GM19467 (cell line): ENCODE measurements around the gene ZSCAN23.
"Not testable (repeated sequence)": the region's sequence is repeated elsewhere in the genome, so short reads cannot be mapped to it uniquely, and the experiment has no call there.

Experiments used
- ATAC-seq: cut with Tn5 transposase; IDR thresholded peaks from one replicate; pipeline ENCODE4 v1.9.1; 2021; ENCODE audit warnings: mild to moderate bottlenecking, moderate library complexity; ENCODE audit not compliant: unreplicated experiment

Gene ZSCAN23

DNA sequence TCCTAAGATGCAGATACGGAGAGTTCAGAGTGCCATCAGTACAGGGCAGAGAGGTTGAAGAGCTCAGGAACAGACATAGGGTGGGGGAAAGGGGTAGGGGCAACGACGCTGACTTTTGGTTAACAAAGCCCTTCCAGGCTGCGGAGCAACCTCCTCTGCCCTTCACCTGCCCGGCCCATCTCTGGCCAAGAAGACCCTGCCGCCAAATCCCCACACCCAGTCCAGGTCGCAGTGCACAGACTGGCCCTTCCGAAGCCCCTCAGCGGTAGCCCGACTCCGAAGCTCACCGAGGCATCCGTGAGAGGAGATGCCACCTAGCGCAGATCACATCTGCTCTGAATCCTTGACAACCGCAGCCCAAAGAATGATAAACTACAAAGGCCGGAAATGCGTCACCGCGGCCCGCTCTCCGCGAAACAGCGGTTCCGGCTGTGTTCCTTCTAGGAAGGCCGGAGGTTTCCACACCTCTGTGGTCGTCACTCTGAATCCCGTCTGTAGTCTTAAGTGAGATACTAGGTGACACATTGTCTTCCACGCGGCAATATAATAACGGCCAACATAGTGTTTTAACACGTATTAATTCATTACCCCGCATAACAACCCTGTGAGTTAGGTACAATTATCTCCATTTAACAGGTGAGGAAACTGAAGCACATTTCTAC lies at the start of gene ZSCAN23:
Gene ZSCAN23 (minus strand): TSS at position 380 of the 662 bp plus-strand sequence. CDS start 7,225 bp downstream, outside the sequence.
- ATAC-seq: peak; percentile 90

DNA sequence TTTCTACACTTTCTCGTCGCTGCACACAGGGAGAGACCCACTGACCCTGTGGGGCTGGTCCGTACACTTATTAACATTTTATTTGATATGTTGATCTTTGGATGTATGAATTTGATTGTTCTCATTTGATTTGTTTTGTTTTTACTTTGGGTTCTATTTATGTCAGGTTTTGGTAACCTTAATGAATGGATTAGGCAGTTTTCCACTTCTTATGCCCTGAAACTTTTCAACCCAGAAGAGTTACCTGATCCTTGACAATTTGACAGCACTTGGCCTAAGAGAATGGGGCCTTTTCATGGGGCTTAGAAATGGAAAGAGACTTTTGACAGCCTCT lies 48.7 kb upstream of the ZSCAN23 start:
- no peak for ATAC-seq

DNA sequence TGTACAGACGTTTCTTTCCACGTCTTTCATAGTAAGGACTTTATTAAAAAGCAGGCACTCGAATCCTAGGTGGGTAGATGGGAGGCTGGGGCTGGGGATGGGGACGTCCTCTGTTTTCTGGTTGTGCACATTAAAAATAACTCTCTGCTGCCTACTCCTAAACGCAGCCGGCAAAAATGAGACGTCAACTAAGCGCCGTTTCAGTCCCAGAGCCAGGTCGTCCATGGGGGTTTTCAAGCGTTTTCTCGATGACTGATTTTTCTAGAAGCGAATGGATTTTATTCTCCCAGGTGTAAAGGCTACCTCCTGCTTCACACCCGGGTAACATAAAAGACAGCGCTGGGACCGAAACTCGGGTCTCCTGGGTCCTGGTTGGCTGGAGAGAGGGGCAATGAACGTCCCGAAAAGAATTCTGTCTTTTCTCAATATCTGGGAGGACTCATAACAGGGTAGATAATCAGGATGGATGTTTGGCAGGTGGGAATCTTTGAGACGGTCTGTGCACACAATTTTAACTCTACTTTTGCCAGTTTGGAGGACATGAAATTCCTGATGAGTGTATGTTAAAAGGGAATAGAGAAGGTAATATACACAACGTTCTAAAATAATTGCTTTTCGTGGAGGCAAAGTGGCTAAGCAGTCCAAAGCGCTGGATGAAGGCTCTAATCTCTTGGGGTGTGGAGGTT lies 47.1 kb upstream of the ZSCAN23 start:
- ATAC-seq: no peak

DNA sequence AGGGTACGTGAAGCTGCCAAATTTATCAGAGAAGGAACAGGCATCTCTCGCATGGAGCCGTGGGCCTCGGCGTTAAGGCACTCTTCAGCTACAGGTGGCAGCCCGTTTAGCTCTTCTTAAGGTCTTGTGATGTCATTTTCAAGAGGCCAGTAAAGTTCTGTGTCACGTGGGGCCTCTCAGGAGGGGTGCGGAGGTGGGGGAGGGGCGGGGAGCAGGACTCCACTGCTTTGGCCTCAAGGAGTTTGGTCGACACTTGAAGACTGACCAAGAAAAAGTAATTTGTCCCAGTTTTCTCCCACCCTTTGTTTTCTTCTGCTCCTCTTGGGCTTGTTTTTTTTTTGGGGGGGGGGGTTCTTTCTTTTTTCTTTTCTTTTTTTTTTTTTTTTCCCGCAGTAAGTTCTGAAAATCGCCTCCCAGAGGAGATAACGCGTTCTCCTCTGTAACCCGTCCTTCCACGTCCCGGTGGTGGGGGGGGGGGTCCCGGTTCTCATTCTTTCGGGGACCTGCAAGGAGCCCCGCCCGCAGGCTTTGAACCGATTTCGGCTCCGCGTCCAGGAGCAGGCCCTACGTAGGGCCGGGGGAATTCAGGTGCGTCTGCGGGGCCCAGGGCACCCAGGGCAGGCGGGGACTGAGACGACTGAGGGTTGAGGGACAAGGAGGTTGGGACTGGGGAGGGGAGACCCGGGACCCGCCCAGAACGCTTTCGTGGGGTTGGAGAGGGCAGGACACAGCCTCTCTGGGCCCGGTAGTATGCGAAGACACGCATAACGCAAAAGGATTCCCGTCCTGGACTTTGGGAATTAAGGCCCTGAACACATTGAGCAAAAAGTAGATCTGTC lies 46.3 kb upstream of the ZSCAN23 start:
- ATAC-seq: no peak

DNA sequence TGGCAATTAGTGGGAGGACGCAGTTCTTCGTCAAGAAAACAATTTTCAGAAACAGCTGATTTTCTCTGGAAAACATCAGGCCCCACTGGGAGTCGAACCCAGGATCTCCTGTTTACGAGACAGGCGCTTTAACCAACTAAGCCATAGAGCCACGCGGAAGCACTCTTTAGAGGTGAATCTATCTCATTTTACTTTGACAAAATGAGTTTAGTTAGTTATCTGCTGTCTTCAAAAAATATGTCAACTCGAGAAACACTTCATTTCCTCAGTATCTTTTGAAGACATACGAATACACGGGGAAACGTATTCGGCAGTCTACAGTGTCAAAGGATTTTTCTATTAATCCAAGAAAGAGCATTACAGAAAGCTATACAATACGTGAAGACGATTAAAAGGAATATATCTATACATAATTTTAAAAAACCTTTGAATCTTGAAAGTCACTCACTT lies 45.6 kb upstream of the ZSCAN23 start:
- no peak for ATAC-seq

DNA sequence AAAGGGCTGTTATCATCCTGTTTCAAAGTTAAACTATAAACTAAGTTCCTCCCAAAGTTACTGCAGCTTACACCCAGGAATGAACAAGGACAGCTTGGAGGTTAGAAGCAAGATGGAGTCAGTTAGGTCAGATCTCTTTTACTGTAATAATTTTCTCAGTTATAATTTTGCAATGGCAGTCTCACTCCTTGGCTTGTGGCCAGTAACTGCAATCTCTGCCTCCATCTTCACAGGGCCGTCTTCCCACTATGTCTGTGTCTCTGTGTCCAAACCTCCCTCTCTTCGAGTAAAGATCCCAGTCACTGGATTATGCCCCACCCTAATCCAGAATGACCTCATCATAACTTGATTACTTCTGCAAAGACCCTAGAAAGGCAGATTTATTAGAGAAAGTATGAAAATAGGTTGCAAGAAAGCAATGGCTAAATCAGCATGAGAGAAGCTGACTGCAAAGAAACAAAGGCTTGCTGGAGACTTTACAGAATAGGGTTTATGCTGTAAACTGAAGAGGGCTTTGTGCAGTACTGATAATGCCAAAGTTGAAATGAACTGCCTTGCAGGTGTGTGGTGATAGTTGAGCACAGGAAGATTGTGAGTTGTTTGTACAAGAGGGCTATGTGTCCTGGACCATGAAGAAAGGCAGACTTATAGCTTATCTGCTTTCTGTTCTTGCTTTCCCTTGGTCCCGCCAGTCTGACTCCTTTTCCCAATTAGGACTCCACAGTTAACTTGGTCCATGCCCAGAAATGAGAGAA lies 43.9 kb upstream of the ZSCAN23 start:
- ATAC-seq: no peak

DNA sequence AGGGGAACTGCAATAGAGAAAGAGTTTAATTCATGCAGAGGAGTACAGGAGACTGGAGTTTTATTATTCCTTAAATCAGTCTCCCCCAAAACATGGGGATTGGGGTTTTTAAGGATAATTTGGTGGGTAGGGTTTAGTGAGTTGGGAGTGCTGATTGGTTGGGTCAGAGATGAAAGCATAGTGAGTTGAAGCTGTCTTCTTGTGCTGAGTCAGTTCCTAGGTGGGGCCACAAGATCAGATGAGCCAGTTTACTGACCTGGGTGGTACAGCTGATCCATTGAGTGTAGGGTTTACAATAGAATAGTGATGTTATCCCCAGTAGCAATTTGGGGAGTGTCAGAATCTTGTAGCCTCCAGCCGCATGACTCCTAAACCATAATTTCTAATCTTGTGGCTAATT lies 43.2 kb upstream of the ZSCAN23 start:
- no peak for ATAC-seq

DNA sequence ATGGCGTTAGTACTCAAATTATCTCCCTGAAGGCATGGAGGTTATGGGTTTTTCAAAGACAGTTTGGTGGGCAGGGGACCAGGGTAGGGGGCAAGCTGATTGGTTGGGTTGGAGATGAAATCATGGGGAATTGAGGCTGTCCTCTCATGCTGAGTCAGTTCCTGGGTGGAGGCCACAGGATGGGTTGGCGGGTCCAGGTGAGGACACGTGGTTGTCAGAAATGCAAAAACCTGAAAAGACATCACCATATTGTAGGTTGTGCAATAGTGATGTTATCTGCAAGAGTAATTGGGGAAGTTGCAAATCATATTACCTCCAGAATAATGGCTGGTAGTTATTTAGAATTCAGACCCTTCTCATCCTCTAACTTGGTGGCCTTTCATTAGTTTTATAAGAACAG lies 42.2 kb upstream of the ZSCAN23 start:
- ATAC-seq: no peak

DNA sequence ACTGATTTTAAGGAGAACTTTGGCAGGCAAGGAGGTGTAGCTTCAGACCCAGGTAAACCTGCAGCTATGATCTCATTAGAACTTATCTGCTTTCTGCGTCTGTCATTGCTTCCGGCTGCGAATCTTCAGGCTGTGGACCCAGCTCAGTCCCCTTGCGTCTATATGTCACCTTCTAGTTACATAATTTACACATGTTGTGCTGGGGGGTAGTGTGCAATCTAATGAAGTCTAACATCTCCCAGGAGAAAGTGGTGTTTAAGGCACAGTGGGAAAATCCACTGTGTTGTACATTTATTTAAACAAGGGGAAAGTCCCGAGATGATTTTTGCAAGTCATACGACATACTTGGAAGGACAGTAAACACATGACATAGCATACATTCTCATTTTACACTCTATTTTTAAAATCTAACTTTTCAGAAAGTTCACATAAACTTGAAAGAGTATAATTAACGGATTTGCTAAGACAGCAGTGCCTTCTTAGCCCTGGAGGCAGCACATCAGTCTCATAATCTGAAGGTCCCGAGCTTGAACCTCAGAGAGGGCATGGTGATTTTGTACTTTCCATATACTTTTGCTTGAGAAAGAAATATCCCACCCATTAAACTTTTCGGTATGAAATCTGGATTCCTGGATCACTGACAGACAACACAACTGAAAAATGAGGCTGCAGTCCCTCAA lies 37.1 kb upstream of the ZSCAN23 start:
- ATAC-seq: no peak

DNA sequence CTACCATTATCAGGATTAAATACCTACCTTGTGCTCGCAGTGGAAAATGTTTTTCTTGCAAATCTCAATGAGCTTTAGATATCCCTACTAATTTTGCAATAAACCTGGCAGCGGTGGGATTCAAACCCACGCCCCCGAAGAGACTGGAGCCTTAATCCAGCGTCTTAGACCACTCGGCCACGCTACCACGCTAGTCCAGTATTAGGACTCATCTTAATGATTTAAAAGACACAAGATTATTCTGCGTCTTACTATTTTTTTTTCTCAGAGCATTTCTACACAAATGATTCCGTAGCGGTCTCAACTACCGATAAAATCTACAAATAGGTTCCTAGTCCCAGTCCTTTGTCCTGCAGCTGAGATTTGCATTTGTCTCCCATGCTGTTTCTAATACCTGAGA lies 35.2 kb upstream of the ZSCAN23 start:
- ATAC-seq: no peak

DNA sequence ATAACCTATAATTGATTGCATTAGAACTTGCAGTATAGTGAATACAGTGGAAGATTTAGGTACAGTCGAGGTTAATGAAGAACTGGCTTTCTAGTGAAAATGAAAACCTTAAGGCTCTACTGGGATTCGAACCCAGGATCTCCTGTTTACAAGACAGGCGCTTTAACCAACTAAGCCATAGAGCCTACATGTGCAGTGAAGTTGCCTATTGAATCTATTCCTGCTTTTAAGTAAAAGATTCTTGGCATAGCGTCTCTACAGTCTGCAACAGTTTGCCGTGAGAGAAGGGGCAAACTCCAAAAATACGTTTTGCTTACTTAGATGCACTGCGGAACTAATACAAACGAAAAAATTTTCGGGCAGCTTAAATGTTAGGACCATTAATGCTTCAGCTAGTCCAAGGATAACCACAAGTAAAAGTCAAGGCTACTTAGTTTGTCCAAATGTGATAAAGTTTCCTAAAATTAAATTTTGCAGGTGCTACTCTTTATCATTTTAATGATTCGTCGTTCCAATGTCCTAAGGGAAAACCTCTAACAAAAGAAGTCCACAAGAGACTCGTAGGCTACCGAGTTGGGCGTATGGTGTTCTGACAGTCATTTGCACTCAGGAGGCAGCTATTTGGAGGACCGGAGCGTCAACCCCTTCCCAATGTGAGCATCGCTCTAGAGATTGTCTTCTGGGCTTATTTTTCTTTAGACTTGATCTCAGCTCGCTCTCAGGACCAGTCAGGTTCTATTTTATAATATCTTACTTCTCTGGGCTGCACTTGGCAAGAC lies 31.3 kb upstream of the ZSCAN23 start:
- ATAC-seq: no peak

DNA sequence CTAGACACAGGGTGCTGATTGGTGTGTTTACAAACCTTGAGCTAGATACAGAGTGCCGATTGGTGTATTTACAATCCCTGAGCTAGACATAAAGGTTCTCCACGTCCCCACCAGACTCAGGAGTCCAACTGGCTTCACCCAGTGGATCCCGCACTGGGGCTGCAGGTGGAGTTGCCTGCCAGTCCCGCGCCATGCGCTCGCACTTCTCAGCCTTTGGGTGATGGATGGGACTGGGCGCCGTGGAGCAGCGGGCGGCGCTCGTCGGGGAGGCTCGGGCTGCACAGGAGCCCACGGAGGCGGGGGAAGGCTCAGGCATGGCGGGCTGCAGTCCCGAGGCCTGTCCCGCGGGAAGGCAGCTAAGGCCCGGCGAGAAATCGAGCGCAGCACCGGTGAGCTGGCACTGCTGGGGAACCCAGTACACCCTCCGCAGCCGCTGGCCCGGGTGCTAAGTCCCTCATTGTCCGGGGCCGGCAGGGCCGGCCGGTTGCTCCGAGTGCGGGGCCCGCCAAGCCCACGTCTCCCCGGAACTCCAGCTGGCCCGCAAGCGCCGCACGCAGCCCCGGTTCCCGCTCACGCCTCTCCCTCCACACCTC lies 26.0 kb upstream of the ZSCAN23 start:
- ATAC-seq: not testable (repeated sequence)

DNA sequence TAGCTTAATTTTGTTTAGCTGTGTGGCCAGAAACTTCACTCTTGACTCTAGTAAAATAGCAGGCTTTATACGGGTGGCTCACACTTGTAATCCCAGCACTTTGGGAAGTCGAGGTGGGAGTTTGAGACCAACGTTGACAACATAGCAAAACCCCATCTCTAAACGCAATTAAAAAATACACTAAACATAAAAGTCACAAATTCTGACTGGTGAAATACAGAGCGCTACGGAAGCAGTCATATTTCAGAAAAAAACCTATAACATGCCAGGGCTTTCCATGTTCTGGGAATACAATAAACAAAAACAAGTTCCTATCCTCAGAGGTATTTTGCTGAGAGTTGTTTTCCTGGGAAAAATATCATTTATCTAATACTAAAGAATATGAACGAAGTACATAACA lies 24.8 kb upstream of the ZSCAN23 start:
- no peak for ATAC-seq

DNA sequence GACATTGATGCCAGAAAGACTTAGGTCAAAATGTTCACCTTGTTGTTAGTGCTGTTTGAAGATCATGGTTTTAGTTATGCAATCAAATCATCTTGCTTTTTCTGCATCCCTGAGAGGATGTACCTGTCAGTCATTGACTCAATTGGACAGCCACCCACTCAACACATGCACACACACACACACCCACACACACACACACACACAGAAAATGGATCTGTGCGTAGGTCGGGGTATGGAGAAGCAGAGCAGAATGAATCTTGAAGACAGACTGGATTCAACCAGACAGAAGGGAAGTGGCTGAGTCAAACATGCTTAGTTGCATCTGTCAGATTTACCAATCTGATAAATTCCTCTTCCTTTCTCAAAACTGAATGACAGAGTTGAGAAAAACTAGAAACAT lies 19.1 kb upstream of the ZSCAN23 start:
- ATAC-seq: no peak

DNA sequence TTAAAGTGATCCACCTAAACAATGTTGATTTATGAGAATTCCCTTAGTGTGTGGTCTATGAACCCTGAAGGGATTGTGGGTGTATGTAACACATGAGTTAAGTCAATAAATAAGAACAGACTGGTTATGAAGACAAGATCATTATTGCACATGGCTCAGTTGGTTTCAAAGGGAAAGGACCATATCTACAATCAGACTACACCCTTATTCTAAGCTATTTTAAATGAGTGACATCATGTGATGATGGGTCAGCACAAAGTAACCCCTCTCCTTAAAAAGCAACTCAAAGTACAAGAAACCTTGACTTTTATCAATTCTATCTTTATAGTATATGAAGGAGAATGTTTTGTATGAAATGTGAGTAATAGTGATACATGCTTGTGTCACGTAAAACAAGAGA lies 15.3 kb upstream of the ZSCAN23 start:
- ATAC-seq: no peak

DNA sequence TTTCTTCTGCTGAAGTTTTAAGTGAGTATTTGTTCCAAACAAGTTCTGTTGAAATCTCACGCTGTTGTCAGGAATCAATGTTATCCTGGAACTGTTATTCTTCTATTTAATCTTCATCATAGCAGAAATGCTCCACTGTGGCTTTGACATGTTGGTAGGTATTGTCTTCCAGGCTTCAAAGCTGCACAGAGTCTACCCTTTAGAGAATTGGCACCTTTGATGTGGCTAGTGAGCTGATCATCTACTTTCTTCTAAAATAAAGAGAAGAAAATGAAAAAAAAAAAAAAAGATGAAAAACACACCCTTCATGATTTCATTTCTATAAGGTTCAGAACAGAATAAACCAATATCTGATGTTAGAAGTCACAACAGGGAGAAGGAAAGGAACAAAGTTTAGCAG lies 5.8 kb upstream of the ZSCAN23 start:
- ATAC-seq: no peak

DNA sequence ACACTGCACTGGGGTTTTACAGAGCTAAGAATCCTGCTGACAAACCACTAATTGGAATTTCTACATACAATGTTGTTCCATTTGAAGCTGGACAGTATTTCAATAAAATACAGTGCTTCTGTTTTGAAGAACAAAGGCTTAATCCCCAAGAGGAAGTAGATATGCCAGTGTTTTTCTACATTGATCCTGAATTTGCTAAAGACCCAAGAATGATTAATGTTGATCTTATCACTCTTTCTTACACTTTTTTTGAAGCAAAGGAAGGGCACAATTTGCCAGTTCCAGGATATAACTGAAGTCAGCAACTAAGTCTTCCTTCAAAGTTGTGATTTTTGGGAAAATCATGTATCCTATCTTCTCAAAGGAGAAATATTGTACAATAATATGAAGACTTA lies 4.2 kb upstream of the ZSCAN23 start:
- not testable (repeated sequence) for ATAC-seq

DNA sequence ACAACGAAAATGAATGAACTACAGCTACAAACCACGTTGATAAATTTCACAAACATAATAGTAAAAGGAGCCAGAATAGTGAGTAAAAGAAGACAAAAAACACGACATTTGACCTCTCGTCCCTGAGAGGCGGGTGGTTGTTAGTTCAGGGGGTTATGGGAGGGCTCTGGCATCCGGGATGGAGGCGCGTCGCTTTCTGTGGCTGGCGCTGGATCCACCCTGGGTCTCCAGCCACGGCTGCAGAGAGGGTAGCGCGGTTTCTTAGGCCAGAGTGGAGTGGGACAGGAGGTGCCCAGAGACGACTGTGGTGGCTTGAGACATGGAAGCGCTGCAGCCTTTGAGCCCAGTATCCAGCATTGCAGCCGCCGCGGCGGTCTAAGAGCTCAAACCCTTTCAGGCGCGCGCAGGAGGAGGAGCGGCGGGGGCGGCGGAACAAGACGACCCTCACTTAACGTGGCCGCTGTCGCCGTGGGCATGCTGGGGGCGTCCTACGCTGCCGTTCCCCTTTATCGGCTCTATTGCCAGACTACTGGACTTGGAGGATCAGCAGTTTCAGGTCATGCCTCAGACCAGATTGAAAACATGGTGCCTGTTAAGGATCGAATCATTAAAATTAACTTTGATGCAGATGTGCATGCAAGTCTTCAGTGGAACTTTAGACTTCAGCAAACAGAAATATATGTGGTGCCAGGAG lies 3.7 kb upstream of the ZSCAN23 start:
- no peak for ATAC-seq

DNA sequence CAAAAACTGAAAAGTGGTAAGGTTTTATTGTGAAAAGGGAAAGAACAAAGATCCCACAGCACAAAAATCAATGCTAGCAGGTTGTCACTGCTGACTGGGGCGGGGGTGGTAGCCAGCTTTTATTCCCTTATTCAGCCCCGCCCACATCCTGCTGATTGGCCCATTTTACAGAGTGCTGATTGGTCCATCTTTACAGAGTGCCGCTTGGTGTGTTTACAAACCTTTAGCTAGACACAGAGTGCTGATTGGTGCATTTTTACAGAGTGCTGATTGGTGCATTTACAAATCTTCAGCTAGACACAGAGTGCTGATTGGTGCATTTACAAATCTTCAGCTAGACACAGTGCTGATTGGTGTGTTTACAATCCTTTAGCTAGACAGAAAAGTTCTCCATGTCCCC lies 1.5 kb upstream of the ZSCAN23 start:
- ATAC-seq: not testable (repeated sequence)
